ENCODE results near the gene PDE6B.
"Not testable (repeated sequence)": the region's sequence is repeated elsewhere in the genome, so short reads cannot be mapped to it uniquely, and the experiment has no call there.

PDE6B gene

GRCh38 chr4:689723-690122 is 64.3 kb downstream of the PDE6B start:
- Histone ChIP-seq H3K4me1 (ENCODE audit: insufficient read depth, low read length) (no peaks in the 10 kb centered on the region), H3K9me3 (ENCODE audit: low read length) (no peaks in the 10 kb centered on the region)

GRCh38 chr4:692771-693554 is 67.6 kb downstream of the PDE6B start:
- Histone ChIP-seq H3K36me3 (ENCODE audit: insufficient read depth, low read length) (no peaks in the 10 kb centered on the region), H3K27me3 (ENCODE audit: insufficient read depth, low read length) (no peaks in the 10 kb centered on the region), H3K4me1 (ENCODE audit: insufficient read depth, low read length) (no peaks in the 10 kb centered on the region), H3K9me3 (ENCODE audit: low read length) (no peaks in the 10 kb centered on the region), H3K4me3 (ENCODE audit: low read length) (no peak overlapping the region), H2AFZ (ENCODE audit: low read depth, low read length) (no peak overlapping the region)

More at GRCh38 chr4:689723-690122, 64.3 kb downstream of the PDE6B start:
- Histone ChIP-seq H2AFZ (ENCODE audit: low read depth, low read length) (no peak overlapping the region), H3K4me3 (ENCODE audit: low read length) (no peak overlapping the region), H3K27me3 (ENCODE audit: insufficient read depth, low read length) (no peaks in the 10 kb centered on the region), H3K36me3 (ENCODE audit: insufficient read depth, low read length) (no peaks in the 10 kb centered on the region)

- not testable (repeated sequence) for H3K36me3 ChIP-seq (ENCODE audit: insufficient read depth, low read length); H3K4me1 ChIP-seq (ENCODE audit: insufficient read depth, low read length); H3K27me3 ChIP-seq (ENCODE audit: insufficient read depth, low read length); H3K9me3 ChIP-seq (ENCODE audit: low read length); H3K4me3 ChIP-seq (ENCODE audit: low read length); H2AFZ ChIP-seq (ENCODE audit: low read depth, low read length)
Observed at GRCh38 chr4:694341-694940, 69.1 kb downstream of the PDE6B start.

GRCh38 chr4:699816-700580 is 74.6 kb downstream of the PDE6B start:
- Histone ChIP-seq H3K4me3 (ENCODE audit: low read length) (no peak overlapping the region), H3K4me1 (ENCODE audit: insufficient read depth, low read length) (no peaks in the 10 kb centered on the region), H2AFZ (ENCODE audit: low read depth, low read length) (no peak overlapping the region), H3K9me3 (ENCODE audit: low read length) (no peaks in the 10 kb centered on the region), H3K36me3 (ENCODE audit: insufficient read depth, low read length) (no peaks in the 10 kb centered on the region), H3K27me3 (ENCODE audit: insufficient read depth, low read length) (no peaks in the 10 kb centered on the region)

GRCh38 chr4:700587-701264 is 75.4 kb downstream of the PDE6B start:
- H3K9me3 ChIP-seq (ENCODE audit: low read length): no peaks in the 10 kb centered on the region
- no peak overlapping the region for H3K4me3 ChIP-seq (ENCODE audit: low read length)
- H3K36me3 ChIP-seq (ENCODE audit: insufficient read depth, low read length): no peaks in the 10 kb centered on the region
- H3K4me1 ChIP-seq (ENCODE audit: insufficient read depth, low read length): no peaks in the 10 kb centered on the region
- no peak overlapping the region for H2AFZ ChIP-seq (ENCODE audit: low read depth, low read length)
- no peaks in the 10 kb centered on the region for H3K27me3 ChIP-seq (ENCODE audit: insufficient read depth, low read length)

GRCh38 chr4:702618-703048 is 77.3 kb downstream of the PDE6B start:
- Histone ChIP-seq H3K4me3 (ENCODE audit: low read length) (no peak overlapping the region), H3K36me3 (ENCODE audit: insufficient read depth, low read length) (no peaks in the 10 kb centered on the region), H3K4me1 (ENCODE audit: insufficient read depth, low read length) (peaks cover 7% of the 10 kb centered on the region), H2AFZ (ENCODE audit: low read depth, low read length) (no peak overlapping the region), H3K27me3 (ENCODE audit: insufficient read depth, low read length) (no peaks in the 10 kb centered on the region), H3K9me3 (ENCODE audit: low read length) (no peaks in the 10 kb centered on the region)

- H3K36me3 ChIP-seq (ENCODE audit: insufficient read depth, low read length): peaks cover 3% of the 10 kb centered on the region
- H3K9me3 ChIP-seq (ENCODE audit: low read length): no peaks in the 10 kb centered on the region
- peaks cover 7% of the 10 kb centered on the region for H3K4me1 ChIP-seq (ENCODE audit: insufficient read depth, low read length)
- no peaks in the 10 kb centered on the region for H3K27me3 ChIP-seq (ENCODE audit: insufficient read depth, low read length)
- H3K4me3 ChIP-seq (ENCODE audit: low read length): no peak overlapping the region
- H2AFZ ChIP-seq (ENCODE audit: low read depth, low read length): no peak overlapping the region
Observed at GRCh38 chr4:703336-704197, 78.2 kb downstream of the PDE6B start.

GRCh38 chr4:704198-704891 is 79.0 kb downstream of the PDE6B start:
- H3K4me1 ChIP-seq (ENCODE audit: insufficient read depth, low read length): peaks cover 7% of the 10 kb centered on the region
- no peak overlapping the region for H3K4me3 ChIP-seq (ENCODE audit: low read length)
- peaks cover 2% of the 10 kb centered on the region for H3K9me3 ChIP-seq (ENCODE audit: low read length)
- H3K27me3 ChIP-seq (ENCODE audit: insufficient read depth, low read length): no peaks in the 10 kb centered on the region
- H2AFZ ChIP-seq (ENCODE audit: low read depth, low read length): no peak overlapping the region
- peaks cover 9% of the 10 kb centered on the region for H3K36me3 ChIP-seq (ENCODE audit: insufficient read depth, low read length)

- Histone ChIP-seq H3K4me3 (ENCODE audit: low read length) (peak overlapping the region; percentile 34), H2AFZ (ENCODE audit: low read depth, low read length) (no peak overlapping the region)
Observed at GRCh38 chr4:704971-705277, 79.6 kb downstream of the PDE6B start.

GRCh38 chr4:705278-706082 is 80.1 kb downstream of the PDE6B start, which contains the start of gene PCGF3:
Gene PCGF3 (plus strand): TSS chr4:705832. CDS start chr4:733681, 27,849 bp downstream.
- Histone ChIP-seq H3K36me3 (ENCODE audit: insufficient read depth, low read length) (peaks cover 18% of the 10 kb centered on the region), H3K4me3 (ENCODE audit: low read length) (peak within 1 kb of the TSS; percentile 95)

More at GRCh38 chr4:704971-705277, 79.6 kb downstream of the PDE6B start:
- H3K27me3 ChIP-seq (ENCODE audit: insufficient read depth, low read length): no peaks in the 10 kb centered on the region
- H3K36me3 ChIP-seq (ENCODE audit: insufficient read depth, low read length): peaks cover 12% of the 10 kb centered on the region
- H3K4me1 ChIP-seq (ENCODE audit: insufficient read depth, low read length): peaks cover 7% of the 10 kb centered on the region
- H3K9me3 ChIP-seq (ENCODE audit: low read length): peaks cover 2% of the 10 kb centered on the region

GRCh38 chr4:706083-706633 is 80.8 kb downstream of the PDE6B start:
- Histone ChIP-seq H3K36me3 (ENCODE audit: insufficient read depth, low read length) (peaks cover 24% of the 10 kb centered on the region), H3K4me3 (ENCODE audit: low read length) (peak overlapping the region; percentile 95), H2AFZ (ENCODE audit: low read depth, low read length) (peak overlapping the region; percentile 70)
- not testable (repeated sequence) for H3K27me3 ChIP-seq (ENCODE audit: insufficient read depth, low read length); H3K9me3 ChIP-seq (ENCODE audit: low read length); H3K4me1 ChIP-seq (ENCODE audit: insufficient read depth, low read length)

More at GRCh38 chr4:705278-706082, 80.1 kb downstream of the PDE6B start, which contains the start of gene PCGF3:
- peaks cover 7% of the 10 kb centered on the region for H3K4me1 ChIP-seq (ENCODE audit: insufficient read depth, low read length)
- peak within 1 kb of the TSS; percentile 70 for H2AFZ ChIP-seq (ENCODE audit: low read depth, low read length)
- no peaks in the 10 kb centered on the region for H3K27me3 ChIP-seq (ENCODE audit: insufficient read depth, low read length)
- H3K9me3 ChIP-seq (ENCODE audit: low read length): peaks cover 7% of the 10 kb centered on the region
